HG02870 (cell line): Measurements from ENCODE around the gene PAPLN.

Experiments
- ATAC-seq: cut with Tn5 transposase; IDR thresholded peaks from one replicate; pipeline ENCODE4 v1.9.1; 2021; ENCODE audit warnings: mild to moderate bottlenecking, moderate library complexity; ENCODE audit not compliant: unreplicated experiment

The PAPLN gene

DNA sequence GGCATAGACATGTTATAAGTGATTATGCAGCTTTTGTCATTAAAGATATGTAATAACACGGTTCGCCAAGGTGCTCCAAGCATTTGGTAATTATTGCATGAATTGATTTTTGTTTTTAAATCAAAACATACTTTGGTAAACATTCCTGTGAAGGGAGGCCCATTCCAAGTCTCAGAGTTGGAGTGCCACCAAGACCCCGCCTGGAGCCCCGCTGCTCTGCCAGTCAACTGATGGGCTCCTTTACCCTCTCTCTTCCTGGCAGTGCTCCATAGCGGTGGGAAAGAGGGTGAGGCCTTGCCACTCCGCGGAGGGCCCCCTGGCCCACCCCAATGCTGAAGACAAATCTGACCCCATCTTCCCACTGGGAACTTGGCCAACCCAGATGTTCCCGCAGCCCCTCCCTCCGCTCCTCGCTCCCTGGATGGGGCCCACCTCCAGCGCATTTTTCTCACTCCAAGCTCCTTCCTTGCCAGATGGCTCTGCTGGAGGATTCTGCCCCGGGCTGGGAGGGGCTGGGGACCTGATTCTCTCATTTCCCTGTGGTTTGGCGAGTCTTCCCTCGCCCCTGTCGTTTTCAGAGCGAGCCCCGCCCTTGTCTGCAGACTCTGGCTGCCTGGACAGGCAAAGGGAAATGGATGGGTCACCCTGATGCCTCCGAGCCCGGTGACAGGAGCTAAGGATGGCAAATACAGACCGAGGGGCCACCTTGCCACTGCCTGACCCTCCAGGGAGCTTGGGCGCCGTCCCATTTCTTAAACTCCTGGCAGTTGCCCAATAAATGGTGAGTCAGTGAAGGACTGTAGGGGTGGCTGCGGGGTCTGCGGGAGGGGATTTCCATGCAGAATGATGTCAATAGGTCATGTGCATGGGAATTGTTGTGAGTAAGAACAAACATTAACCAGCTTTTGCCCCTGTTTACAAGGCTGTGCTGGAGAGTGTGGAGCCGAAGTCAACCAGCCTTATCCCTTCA lies 9.2 kb upstream of the PAPLN start:
- no peak for ATAC-seq

DNA sequence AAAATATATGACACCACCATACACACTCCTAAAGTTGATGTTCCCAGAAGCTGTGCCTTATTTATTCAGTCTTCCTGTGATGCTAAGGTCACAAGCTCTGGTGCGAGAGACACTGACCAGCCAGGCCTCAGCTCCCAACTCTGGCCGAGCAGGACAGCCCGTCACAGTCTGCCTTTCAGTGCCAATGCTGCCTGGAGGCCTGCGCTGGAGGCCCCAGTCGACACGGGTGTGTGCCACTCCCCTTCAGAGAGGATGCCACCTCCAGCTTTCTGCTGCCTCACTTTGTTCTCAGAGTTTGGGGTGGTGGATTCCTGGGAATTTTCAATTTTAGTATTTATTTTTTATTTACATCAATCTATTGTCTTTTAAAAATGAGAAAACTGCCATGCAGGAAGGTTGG lies 7.3 kb upstream of the PAPLN start:
- ATAC-seq = no peak

DNA sequence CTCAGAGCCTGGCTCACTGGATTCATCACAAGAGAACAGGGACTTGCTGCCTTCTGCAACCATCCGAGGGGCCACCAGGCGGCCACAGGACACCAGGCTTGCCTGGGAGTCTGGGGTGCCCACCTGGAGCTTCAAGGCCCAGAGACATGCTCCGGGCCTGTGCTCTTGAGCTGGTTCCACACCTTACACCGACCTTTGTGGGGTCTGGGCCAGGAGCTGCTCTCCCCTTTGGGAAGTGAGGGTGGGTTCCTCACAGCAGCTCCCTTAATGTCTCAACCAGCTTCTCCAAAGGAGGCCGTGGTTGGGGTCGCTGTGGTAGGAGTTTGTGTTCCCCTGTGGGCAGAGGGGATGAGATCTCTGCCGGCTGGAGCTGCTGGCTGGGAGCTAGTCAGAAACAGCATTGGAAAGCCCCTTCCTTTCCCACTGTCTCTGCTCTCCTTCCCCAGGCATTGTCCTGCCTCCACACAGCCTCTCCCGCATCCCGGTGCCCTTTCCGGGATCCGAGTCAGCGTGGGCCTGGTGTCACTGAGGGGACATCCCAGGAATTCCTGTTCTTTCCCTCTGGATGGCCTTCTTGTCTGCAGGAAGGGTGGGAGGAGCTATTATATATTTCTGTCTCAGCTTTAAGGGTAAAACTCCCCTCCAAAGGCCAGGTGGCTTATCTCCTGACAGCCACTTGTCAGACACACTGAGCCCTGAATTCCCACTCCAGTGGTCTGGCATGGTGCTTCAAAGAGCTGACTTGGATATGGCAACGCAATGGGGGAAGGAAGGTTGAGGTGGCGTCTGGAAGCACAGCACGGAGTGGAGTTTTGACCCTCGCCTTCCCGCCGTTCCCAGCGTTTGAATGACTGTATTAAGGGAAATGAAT lies 5.1 kb upstream of the PAPLN start:
- ATAC-seq = no peak

DNA sequence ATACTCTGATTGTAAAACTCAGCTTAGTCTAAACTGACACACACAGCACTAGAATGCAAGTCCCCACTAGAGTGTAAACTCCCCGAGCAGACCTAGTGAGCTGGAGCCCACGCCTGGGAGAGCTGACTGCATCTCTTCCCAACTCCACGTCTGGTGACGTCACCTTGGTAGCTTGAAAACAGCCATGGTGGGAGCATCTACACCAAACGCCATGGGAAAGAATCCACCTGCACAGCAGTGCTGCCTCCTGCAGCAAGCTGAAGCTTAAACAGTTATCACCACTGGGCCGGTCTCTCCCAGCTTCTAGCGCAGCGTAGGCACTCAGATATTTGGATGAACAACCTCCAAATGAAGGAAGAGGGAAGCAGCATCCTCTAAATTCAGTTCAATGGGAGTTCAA lies 4.3 kb upstream of the PAPLN start:
- ATAC-seq = no peak

DNA sequence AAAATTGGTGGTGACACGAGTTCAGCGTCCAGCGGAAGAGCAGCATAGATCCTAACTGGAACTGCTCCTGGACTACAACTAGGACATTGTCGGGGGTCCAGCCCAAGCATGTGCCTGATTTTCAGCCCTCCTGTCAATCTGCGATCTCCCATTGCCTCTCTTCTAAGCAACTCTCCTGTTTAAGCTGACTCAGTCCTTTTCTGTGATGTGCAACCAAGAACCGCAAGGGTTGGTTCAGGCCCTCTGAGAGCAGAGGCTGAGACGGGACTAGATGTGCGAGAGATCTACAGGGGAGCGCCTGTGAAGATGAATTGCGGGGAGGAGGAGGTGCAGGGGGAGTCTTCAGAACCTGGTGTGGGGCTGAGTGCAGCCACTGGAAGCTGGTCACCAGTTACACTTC lies 3.7 kb upstream of the PAPLN start:
- no peak for ATAC-seq

DNA sequence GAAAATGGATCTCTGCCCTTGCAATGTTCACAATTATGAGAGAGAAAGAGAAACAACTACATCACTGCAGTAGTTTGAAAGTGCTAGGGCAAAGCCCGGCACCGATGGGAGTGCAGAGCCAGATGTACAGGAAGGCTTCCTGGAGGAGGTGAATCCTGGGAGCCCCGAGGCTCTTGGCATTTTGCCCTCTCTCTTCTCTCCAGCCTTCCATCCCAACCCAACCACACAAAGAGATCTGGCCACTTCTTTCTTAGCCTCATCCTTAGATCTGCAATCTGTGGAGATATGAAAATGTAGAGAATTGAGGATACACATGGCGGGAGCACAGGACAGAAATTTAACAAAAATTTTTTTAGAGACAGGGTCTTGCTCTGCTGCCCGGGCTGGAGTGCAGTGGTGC lies 3.3 kb upstream of the PAPLN start:
- ATAC-seq = no peak

DNA sequence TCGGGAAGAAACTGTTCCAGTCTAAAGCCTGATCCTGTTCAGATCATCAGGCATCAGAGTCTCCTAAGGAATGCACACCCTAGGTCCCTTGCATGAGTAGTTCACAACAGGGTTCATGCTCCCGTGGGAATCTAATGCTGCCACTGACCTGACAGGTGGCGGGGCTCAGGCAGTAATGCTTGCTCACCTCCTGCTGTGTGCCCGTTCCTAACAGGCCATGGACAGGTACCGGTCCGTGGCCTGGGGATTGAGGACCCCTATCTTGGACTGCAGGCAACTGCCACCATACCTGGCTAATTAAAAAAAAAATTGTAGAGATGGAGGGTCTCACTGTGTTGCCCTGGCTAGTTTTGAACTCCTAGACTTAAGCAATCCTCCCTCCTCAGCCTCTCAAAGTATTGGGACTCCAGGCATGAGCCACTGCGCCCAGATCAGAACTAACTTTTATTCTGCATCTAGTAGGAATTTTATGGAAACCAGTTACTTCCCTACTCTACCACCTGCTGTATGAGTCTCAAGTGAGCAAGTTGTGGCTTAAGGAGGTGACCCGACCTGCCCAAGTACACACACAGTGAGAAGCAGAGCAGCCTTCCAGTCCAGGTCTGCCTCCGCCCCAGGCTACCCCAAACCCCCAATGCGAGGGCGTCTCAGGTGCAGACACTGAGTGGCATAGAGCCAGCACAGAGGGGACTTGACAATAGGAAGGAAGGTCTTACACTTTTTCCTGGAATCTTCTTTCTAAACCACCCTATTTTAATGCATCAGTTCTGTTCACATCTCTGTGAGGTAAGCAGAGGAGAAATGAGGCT lies 2.5 kb upstream of the PAPLN start:
- no peak for ATAC-seq

DNA sequence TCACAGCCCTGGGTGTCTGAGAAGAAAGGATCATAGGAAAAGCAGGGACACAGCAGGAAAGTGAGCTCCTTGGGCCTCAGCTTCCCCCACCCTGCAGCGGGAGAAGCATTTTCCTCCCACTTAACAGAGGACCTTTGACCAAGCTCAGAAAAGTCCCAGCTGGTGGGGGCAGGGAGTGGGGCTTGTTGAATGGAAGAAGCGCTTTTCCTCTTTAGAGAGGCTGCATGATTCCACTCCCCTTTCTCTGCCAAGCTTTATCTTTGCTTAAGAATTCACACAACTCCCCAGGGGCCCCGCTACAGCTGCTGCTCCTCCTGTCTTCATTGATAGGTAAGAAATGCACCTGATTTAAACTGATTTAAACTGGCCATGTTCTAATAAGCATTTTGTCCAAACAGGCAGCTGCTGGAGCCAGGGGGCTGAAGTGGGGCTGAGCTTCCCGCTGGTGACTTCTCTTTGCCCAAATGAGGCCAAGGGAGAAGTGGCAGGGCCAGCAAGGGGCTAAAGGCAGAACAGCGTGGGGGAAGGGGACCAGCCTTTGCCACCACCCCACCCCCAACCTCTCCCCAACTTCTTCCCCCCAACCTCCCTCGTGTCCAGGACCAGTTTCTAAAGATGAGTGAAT lies 1.7 kb upstream of the PAPLN start:
- no peak for ATAC-seq

DNA sequence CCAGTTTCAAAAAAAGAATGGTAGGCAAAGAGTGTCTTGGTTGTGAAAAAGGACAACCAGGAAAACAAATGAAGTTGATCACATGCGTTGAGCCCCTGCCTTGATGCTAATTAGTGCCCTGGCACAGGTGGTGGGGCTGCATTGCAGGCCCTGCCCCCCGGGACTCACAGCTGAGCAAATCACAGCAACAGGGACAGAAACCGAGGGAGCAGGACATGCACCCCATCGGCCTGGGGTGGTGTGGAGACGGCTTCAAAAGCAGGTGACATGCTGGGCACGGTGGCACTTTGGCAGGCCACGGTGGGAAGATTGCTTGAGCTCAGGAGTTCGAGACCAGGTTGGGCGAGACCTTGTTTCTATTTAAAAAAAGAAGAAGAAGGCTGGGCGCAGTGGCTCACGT lies 1.1 kb upstream of the PAPLN start:
- ATAC-seq = no peak

DNA sequence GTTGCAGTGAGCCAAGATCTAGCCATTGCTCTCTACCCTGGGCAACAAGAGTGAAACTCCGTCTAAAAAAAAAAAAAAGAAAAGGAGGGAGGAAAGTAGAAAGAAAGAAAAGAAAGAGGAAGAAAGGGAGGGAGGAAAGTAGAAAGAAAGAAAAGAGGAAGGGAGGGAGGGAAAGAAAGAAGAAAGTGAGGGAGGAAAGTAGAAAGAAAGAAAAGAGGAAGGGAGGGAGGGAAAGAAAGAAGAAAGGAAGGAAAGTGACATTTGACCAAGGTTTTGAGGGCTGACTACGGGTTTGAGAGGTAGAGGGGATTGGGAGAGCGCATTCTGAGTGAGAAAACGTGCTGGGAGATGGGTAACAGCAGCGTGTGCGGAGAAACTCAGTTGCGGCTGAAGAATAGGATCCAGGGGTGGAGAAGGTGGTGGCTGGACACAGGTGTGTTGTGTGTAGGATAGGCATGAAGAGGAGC lies 521 bp upstream of the PAPLN start:
- no peak for ATAC-seq

DNA sequence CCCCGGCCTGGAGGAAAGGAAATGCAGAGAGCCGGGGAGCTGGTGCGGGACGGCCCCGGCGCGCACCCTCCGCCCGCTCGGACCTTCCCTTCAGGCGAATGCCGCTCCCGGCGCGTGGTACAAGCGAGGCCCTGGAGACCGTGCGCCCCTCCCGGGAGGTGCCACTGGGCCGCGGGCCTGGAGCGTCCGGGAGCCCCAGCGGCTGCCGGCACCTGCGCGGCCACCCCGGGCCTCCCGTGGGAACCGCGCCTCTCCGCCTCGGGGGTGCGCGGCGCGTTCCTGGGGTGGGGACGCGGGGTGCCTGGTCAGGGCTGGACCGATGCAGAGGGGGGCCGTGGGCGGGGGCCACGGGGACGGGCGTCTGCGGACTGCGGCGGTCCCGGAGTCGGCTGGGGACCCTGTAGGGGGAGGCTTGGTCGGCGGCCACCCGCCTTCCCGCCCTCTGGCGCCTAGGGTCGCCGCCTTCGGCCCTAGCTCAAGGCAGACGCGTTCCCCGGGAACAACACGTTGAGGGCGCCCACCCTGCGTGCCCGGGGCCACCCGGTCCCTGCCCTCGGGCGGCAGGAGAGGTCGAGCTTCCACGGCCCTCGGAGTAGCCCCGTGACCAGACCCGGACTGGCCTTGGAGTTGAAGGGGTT lies 599 bp downstream of the PAPLN start:
- no peak for ATAC-seq

DNA sequence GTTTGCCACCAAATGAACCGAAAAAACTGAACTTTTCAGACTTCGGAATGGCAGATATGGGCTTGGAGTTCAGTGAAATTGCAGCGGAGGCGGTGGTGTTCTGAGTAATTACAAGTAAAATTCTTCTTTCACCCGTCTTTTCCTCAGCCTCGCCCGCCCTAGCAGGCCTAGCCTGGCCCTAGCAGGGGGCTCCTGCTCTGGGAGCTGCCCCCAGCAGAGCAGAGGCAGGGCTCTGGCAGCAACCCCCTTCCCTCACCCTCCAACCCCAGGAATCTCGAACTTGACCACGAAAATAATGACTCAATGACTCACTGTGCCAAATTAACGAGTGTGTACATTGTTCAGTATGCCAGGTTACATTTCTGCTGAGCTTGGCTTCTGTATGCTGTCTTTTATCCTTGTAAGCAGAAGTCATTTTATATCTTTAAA lies 1.1 kb downstream of the PAPLN start:
- no peak for ATAC-seq

DNA sequence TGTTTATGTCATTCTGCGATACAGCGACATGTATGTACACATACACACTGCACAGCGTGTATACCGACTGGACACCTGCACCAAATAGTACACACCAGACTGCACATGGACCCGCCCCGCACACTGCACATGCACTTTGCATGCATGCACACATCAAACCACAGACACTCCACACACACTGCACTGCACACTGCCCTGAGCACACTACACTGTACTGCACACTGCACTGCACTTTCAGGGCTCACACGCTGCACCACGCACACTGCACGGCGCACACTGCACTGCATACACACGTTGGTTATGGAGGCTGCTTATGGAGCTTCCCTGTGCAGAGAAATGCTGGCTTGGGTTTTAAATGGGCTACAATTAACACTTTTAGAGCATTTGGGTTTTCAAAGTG lies 1.6 kb downstream of the PAPLN start:
- no peak for ATAC-seq

DNA sequence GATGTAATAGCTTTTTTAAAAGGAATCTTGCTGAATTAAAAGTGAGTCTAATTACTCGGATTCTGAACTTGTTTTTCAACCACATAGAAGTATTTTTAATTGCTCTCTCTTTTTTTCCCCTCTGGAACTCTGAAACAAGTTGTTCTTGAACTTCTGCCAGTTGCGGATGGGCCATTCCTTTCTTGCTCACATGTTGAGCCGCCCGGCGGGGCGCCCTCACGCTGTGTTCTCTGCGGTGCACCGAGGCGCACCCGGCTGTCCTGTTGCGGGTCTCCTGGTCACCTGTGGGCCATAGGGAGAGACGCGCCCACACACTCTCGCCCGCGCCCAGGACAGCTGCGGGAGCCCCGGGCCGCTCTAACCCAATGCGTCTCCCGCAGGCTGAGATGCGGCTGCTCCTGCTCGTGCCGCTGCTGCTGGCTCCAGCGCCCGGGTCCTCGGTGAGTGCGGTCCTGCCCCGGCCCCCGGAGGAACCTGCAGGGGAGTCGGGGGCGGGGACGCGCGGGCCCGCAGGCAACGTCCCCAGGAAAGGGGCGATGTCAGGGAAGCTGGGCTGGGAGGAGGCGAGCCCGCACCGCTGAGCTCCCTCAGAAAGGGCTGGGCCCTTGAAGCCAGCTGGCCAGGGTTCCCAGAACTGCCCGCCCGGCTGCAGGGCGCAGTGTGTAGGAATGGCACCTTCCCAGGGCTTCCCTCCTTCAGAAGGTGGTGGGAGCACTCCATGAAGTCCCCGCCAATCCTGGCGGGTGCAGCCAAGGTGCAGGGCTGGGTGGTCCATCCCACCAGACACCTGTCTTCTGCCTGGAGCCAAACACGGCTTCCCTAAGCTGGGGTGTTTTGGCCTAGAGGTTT lies 2.3 kb downstream of the PAPLN start:
- ATAC-seq = no peak

DNA sequence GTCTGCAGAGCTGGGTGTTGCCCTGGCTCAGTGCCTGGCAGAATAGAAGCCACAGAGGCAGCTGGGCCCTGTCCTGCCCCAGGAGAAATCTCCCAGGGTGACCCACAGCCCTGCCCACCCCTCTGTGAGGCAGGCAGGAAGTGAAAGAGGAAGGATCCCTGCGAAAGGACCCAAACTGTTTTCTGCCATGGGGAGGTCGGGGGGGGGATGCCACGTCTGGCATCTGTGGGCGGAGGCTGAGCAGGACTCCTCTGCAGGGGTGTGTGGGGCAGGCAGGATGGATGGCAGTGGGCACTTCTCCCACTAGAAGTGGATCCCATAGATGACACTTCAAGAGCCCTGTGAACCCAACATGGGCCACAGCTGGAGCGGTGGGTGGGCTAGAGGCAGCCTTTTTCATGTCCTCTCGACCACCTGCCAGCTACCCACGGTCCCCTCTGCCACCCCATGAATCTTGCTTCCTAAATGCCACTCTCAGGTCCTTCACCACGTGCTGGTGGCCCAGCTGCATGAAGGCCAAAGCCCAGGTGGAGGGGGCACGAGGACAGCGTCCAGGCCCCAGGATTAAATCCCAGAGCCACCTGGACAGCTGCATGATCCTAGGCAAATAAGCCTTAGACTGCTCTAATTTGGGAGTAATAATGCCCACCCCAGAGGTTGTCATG lies 3.6 kb downstream of the PAPLN start:
- no peak for ATAC-seq

DNA sequence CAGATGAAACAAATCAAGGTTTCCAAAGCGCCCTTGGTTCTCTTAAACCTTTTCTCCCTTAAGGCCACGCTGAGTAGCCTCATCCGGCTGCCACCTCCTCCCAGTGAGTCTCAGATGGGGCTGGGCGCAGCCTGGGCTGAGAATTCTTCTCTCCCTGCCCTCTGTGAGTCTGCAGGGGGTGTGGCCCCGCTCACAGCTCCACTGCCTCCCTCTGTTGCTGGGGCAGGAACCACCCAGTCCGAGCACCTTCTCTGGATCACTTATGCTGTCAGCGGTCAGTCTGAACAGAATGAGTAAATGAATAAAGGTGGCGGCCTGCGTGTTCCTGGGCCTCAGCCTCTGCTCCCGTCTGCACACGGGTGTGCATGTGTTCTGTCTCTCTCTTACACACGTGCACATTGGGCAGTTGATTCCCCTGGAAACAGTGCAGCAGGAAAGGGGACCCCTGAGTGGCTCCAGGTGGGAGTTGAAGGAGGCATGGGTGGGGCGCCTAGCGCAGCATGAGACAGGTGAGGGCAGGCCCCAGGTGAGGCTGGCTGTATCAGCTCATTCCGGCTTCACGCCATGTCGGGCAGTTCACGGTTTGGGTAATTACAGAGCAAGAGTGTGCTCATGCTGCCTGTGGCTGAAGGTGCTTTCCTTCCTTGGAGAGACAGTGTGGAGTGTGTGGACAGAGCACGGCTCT lies 4.3 kb downstream of the PAPLN start:
- ATAC-seq = no peak

DNA sequence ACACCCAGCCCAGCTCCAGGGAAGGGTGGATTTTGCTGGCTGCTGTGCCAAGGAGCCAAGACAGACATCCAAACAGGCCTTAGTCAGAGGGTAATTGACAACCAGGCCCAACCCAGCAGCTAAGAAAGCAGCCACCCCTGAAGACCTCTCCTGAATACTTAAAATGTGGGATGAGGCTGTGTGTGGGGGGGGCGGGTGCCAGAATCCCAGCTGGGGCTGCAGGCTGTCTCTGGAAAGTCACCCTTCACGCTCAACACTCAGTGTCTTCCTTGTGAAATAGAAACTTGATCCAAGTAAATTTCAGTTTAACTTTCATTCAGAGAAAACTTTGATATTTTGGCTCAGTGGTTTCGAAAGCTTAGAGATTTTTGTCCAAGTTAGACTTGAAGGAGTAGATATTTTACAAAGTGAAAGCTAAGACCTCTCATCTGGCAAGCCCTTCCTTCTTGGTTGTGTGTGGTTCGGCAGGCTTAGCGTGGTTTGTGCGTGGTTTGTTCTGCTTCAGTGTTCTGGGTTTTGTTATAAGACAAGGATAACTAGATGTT lies 5.1 kb downstream of the PAPLN start:
- ATAC-seq = no peak

DNA sequence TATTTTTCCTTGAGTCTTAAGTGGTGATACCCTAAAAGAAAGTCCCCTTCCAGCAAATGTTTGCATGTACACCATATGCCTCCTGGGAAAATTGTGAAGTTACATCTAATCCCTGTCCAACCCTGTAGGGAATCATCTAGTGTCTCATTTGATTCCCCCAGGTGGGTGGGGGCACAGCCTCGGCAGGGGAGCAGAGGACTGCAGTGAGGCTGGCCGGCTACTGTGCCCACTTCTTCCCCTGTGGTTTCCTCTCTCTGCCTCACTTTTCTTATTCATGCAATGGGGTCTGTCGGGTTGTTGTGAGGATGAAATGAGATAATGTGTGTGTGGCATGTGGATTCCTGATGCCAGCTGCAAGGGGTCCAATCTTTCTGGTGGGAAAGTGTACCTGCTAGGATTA lies 6.0 kb downstream of the PAPLN start:
- no peak for ATAC-seq
